CD4-positive, alpha-beta T cell treated with Interleukin-15 for 4 hours (primary cell): ENCODE results near the gene DYTN.
A peak's percentile ranks its signal among the peaks of the same experiment; 100 is the strongest.
"Not testable (repeated sequence)": the region's sequence is repeated elsewhere in the genome, so short reads cannot be mapped to it uniquely, and the experiment has no call there.

Experiments
- DNase-seq: peaks from one replicate; pipeline ENCODE4 v3.0.0-alpha.2; 2020; ENCODE audit warnings: low spot score

DYTN gene, protein sequence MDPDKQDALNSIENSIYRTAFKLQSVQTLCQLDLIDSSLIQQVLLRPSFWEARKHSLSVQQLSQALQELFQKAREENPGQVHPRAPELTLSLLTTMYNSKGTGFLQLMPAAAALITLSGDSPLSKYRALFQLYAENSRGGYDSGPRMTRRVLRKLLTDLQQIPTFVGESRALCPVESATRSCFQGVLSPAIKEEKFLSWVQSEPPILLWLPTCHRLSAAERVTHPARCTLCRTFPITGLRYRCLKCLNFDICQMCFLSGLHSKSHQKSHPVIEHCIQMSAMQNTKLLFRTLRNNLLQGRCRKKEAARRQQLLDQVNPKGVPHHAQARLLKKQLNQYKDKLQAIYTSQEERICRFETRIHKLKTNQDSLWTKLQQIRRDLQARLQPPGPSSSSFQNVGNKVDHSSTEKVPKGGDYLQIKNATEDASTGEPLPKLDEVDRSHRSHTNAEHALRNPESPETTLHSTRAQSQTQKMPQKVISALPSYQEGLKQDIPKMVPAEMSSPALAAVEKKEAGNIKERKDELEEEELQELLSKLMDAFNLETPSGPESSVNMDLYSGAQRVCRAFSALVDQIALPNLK

DNA sequence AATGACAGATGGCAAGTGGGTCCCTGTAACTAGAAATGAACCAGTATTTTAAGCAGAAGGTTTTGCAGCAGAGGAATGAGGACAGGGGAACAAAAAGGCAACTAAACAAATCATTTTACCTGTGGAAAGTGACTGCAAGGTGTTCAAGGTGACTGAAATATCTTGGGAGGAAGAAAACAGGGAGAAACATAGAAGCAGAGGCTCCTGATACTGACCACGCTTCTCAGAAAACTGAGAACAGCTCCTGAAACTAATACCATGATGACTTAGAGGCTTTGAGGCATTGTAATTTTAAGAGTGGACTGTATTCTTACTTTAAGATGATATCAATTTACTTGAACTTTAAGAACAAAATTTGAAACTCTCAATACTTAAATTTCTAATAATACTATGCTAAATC is at the start of gene DYTN:
Gene DYTN, minus strand, starts transcription at position 101 of the 400 bp plus-strand sequence. CDS start 117 bp downstream, outside the sequence.
- DNase-seq: no peak

DNA sequence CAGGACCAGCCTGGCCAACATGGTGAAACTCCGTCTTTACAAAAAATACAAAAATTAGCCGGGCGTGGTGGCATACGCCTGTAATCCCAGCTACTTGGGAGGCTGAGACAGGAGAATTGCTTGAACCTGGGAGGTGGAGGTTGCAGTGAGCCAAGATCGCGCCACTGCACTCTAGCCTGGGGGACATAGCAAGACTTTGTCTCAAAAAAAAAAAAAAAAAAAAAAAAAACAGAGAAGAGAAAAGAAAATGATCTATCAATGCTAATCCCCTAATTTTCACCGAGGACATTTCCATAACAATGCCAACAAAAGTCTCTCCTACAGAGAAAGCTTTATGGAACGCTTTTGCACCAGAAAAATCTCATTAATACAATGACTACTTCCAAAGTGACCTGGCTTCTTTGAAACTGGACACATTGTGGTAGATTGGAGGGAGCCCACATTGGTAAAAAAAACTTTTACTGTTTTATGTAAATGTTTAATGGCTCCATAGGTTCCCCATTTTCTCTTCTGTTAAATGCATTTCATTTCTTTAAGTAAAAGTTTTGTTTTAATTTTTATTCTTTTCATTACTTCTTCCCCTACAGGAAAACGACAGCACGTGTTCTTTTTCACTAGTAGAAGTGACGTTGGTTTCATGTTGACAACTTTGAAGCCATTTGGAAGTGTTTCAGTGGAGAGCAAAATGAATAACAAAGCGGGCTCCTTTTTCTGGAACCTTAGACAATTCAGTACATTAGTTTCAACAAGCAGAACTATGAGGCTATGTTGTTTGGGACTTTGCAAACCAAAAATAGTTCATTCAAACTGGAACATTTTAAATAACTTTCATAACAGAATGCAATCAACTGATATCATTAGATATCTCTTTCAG is 48.1 kb upstream of the DYTN start:
- DNase-seq: no peak

DNA sequence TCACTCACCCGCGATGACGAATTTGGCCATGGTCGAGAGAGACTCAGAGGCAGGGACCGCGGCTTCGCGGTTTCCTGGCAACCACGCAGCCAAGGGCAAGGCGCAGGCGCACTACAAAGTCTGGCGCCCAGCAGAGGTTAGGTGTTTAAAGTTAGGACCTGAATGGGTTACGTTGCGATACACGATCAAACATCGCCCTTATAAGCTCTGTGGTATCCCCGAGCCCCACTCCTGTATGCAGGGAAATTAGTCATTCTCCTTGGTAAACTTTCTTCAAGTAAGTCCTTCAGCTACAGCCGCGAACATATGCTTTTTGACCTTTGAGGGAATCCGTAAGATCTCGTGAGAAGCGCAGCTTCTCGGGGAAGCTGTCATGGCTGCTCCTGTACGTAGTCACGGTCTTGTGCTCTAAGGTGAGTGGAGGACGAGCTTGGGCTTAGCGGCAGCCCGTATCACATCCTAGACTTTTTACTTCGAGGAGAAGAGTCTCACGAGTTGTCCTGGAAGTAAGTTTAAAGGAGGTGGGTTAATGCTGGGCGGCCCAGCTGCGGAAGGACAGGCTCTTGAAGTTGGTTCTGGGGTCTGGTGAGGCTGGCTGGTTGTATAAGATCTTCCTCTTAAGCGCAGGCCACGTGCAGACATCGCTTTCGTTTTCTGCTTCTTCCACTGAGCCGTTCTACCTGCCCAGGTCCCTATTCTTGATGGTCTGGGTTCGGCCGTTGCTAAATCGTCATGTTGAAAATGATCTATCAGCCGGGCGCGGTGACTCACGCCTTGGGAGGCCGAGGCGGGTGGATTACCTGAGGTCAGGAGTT is 47.3 kb upstream of the DYTN start, which contains the start of the genes FASTKD2 and MDH1B:
Gene FASTKD2, plus strand, starts transcription at position 365 of the 815 bp plus-strand sequence. CDS start 1,088 bp downstream, outside the sequence.
Gene MDH1B, minus strand, starts transcription at position 87 of the 815 bp plus-strand sequence. Its CDS starts 57 bp downstream, at position 30.
- peak; percentile 92 for DNase-seq

DNA sequence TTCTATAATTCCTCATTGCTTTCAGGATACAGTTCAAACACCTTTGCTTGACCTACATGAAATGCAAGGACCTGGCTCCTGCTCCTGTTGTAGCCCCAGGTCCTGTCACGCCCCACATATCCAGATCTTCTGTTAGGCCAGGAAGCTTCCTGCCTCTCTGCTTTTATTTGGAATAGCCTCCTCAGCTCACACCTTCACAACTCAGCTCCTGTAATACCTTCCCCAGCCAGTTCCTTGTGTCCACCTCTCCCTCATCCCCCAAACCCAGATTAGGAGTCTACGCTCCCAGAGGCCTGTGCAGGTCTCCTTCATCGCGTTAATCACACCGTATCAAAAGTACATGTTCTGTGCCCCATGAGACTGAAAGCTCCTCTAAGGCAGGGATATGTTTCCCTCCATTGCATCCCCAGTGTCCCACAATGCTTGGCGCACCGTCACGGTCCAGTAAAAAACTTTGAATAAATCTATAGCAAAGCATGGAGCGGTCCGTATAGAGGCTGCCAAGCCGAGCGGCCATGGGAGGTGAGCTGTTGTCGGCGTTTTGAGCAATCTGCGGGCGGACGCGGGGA is 46.6 kb upstream of the DYTN start:
- no peak for DNase-seq

DNA sequence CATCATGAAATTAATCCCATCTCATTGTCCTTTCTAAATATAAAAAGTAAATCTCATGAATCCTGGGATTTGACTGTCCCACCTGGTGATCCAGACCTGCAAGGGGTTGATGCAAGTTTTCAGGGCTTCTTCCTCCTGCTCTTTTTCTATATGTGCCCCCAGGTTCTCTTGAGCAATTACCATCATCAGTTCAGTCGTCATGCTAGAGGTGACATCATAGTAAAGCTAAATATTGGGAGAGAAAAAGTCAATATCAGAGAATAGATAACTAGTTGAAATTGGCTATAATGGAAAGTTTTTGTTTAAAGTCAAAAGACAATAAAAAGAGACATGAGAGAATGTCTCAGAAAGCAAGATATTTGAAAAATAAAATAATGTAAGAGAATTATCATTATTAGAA is 38.6 kb upstream of the DYTN start:
- DNase-seq: no peak

DNA sequence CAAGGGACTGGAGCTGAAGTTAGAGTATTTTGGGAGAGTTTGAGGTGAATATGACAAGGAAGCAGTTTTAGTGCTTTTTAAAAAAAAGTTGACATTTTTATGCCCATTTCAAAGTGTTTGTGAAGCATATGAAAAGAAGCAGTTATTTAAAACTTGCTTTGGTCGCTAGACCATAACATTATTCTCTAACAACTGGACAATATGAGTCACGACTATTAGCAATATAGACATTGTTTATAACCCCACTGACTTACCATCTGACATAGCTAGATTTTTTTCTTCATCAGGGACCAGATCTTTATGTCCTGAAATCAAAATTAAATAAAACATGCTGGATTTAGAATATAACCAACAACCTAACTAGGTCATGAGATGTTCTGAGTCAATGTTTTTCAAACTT is 22.6 kb upstream of the DYTN start:
- no peak for DNase-seq

DNA sequence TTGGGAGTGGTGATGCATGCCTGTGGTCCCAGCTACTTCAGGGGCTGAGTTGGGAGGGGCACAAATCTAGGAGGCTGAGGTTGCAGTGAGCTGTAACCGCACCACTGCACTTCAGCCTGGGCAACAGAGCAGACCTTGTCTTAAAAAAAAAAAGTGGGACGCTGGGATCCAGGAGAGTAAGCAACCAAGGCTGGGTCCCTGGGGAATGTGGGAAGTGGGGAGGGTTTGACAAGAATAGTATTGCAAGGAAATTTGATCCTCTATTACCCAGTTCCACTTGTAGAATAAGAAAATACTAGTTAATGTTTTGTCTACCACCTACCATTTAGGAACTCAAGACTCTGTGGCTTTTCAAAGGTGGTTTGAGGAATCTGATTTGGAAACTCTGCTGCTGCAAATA is 21.1 kb upstream of the DYTN start:
- DNase-seq: no peak

DNA sequence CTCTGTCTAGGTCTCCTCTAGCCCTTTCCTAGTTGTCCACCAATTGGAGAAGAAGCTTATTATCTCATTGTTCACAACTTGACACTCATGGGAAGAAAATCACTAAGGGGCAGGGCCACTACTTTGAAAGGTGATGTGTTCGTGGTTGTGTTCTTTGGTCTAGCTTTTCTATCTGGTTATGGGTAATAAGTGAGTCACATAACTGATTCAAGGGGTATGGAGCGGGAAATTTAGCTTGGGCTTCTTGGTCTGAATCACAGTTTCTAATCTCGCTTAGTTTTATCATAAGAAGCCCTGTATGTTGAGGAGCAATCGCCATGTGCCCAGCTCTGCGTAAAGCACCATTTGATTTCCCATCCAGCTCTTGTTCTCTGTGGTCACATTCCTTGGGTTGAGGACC is 18.7 kb upstream of the DYTN start:
- DNase-seq: no peak

DNA sequence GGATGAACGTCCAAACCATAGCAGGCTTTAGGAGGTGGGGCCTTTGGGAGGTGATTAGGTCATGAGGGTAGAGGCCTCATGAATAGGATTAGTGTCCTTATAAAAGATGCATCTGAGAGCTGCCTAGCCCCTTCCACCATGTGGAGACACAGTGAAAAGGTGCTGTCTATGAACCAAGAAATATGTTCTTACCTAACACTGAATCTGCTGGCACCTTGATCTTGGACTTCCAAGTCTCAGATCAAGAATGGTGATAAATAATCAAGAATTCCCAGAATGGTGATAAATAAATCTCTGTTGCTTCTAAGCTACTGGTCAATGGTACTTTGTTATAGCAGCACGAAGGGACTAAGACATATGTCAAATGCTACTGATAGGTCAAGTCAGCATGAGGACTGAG is 15.1 kb upstream of the DYTN start:
- no peak for DNase-seq

DNA sequence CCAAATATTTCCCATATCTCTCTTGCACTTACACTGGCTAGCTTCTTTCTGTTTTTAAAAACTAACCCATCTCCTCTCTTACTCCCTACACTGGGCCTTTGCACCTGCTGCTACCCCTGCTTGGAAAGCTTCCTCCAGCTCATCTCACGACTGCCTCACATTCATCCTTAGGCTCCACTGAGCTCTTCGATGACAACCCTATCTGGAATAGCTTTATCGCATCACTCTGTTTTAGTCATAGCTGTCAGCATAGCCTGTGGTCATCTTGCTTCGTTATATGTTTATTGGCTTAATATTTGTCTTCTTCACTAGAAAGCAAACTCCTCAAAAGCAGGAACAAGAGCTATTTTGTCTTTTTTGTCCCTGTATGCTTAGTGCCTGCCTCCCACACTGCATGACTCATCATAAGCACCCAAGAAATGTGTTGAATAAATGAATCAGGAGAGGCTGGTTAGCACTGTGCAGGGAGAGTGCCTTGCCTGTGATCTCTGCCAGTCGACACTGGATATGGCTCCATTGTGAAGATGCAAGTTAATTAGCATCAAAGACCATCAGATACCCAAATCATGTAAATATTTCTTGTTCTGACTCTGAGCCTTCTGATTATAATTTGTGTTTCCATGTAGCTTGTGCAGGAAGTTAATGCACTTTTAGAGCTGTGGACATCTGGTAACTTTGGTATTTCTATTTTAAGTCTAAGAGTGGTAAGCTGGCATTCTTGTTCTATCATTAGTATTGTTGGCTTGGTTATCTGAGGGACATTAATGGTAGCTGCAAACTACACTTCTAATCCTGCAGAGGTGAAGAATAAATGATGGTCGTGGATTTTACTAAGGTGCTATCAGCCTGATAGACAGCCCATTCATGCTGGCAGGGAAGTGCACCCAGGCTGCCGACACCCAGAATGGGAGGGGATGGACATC is 10.3 kb upstream of the DYTN start:
- DNase-seq: no peak

DNA sequence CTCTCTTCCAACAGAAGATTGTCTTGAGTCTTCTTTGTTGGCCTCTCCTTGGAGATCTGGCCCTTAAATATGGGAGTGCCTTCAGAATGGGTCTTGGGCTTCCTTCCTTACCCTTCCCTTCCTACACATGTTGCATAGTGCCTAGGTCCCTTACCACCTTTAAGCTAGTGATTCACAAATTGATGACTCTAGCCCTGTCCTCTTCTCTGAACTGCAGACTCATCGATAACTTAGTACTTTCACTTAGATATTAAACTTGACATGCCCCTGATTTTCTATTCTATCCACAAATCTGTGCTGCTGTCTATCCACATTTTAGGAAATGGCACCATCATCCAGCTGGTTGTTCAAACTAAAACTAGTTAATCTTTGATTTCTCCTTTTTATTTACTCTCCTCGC is 9.1 kb upstream of the DYTN start:
- DNase-seq: no peak

DNA sequence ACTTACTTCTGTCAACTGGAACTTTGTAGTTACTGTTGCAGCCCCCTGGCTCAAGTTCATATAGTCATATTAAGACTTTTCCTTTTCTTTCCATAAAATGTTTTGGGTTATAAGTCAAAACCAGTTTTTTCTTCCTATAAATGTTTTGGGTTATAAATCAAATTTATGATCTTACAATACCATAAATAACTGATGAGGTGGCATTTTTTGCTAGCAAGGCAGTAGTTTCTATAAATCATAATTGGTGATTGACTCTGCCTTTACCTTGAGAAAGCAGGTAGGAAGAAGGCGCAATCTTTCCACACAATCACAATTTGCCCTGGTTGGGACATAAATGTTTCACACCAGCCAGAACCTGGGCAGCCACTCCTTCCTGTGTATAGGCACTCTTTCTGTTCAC is 5.1 kb upstream of the DYTN start:
- DNase-seq: no peak

DNA sequence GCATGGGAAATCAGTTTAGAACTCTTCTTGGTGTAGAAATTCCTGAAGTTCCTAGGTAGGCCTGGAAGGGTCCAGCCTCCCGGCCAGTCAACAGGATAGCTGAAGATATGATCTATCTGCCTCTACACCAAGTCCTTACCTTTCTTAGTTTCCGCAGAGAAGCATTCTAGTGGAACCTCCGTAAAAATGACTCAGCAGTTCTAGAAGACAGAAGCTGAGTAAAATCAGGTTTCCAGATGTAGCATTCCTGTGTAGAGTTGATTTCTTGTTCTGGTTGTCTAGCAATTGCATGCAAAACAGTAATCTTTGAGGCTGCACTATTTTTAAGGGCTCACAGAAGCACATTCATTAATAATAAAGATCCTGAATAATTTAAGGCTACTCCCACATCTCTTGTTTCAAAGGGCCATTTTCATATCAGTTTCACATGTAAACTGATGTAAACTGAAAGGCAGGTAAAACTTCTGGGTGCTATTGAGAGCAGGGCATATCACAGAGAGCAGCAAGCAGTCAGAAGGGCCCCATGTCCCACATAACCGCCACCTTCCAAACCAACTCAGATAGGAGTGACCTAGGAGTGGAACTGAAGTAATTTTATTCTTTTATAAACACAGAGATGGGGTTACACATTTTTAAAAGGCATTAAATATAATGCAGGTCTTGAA is 3.2 kb upstream of the DYTN start:
- no peak for DNase-seq

DNA sequence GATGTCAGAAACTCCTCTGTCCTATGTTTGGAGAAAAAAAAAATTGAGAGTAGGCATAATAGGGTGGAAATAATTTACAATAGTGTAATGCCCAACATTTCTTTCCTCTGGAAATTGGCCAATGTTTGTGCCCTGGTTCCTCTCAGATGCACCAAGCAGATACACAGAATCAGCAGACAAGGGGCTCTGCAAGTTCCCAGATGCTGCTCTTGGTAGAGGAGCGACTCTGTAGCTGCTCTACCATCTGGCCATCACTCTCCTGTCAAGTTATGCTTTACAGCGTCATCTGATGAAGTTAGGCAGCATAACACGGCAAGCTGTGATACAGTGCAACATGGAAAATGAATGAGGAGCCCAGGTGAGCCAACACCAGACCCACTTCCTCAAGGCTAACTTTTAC is 1.6 kb downstream of the DYTN start:
- no peak for DNase-seq

DNA sequence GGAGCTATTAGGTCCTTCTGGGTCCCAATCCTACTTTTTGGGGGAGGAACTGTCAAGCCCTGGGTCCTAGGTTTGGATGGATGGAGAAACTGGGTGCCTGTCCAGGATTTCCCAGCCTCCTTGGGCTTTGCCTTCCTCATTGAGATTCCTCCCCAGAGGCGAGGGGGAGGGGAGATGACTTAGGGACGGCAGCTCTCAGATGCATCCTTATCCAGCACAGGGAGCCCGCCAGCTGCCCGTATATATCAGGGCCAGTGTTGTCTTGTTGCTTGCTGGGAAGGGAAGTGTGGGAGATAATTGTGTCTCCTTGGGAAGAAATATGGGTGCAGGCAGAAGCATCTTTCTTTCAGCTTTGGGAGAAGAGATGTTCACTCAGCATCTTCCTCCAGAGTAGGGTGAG is 3.0 kb downstream of the DYTN start:
- DNase-seq: not testable (repeated sequence)

DNA sequence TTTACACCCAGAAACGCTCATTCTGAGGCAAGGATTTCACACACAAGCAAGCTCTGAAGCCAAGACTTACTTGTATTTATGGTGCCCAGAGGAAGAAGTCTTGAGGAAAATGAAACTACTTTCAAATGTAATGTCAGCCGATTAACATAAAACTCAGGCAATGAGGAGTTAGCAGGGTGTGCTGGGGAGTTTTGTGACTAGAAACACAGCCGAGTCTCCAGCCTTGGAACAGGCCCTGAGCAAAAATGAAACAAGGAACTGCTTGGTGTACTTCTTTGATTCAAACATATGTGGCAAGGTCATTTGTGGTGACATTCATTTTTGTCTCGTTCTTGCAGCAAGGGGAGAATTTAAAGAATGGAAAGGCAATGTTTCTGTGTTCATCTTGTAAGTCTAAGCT is 4.5 kb downstream of the DYTN start:
- no peak for DNase-seq

DNA sequence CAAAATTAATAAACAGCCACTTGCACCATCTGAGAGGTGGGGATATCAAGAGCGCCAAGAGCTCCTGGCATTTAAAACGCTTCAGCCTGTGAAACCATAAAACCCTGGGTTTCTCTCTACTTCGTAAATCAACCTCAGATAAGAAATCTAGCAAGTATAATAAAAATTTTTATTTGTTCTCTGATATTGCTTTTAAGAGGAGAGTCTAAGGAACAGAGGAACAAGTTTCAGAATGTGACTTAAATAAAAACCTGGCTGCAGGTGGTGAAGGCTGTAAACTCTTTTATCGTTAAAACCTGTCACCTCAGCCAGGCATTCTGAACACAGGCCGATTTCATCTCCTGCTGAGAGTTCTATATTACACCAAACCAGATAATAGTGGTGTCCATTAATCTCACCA is 9.9 kb downstream of the DYTN start:
- no peak for DNase-seq

DNA sequence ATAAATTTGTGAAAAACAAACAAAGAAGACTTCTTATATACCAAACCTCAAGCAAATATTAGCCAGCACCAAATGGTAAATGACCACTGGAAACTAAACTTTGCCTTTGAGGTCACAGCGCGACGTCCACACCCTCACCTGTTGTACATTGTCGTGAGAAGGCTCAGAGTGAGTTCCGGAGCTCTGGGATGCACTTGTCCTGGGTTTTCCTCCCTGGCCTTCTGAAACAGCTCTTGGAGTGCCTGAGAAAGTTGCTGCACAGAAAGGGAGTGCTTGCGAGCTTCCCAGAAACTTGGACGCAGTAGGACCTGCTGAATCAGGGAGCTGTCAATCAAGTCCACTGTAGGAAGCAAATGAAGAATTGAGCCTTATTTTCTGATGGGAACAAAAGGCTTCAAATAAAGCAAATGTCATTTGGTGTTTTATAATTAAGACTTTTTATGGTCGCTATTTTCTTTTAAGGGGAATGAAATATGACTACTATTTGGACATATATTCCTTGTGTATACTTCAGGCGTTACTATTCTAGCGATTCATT is 11.0 kb downstream of the DYTN start:
- DNase-seq: no peak

DNA sequence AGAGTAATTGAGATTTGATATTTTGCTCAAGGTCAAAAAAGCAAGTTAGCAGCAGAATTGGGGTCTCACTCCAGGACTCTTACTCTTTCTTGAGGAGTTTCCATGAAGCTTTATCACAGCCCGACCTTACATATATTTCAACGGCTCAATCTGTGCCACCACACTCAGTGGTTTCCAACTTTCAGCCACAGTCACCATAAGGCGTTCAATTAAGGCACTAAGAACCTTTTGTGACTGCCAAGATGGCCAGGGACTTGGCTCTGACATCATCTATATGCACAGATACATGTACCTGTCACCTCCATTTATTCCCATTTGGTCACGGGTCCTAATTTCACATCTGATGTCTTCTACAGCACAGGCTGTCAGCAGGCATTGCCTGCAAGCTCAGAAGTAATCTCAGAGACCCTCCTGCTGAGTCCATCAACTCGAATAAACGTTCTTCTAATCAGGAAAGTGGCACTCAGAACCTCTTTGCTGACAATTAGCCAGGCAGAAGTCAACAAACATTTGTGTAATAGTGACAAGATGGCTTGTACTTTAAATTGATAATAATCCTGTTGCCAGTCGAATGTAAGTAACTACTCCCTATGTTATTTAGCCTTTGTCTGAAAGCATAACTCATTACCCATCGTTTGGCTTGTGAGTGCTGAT is 16.1 kb downstream of the DYTN start:
- no peak for DNase-seq
